Measurements from ENCODE around the gene MPDZ. TPM values are rescaled to one million over a fixed set of nuclear protein-coding genes. Genes with fewer than 3 reads are reported as not detected.

Gene MPDZ
- total RNA-seq, 1 donor from 2014 or later = 88.3 TPM

GRCh38 chr9:13318027-13318426 is 38.5 kb upstream of the MPDZ start:
- no peak for DNase-seq (ENCODE audit: low spot score)
- no peaks in the 10 kb centered on the region for H3F3A ChIP-seq (ENCODE audit: low read depth)
- no peak overlapping the region for H3K4me3 Mint-ChIP-seq
- H3K9ac ChIP-seq = no peak overlapping the region
- H2AFZ ChIP-seq (replicated peaks) = no peak overlapping the region
- no peaks in the 10 kb centered on the region for H3K36me3 Mint-ChIP-seq
- peaks cover 7% of the 10 kb centered on the region for H3K9me3 Mint-ChIP-seq
- H3K79me2 ChIP-seq (ENCODE audit: low read depth) = no peaks in the 10 kb centered on the region
- no peaks in the 10 kb centered on the region for H3K36me3 ChIP-seq
- no peak overlapping the region for H3K27ac ChIP-seq
- no peaks in the 10 kb centered on the region for H3K9me3 ChIP-seq (ENCODE audit: low read depth)
- no peaks in the 10 kb centered on the region for H3K4me1 Mint-ChIP-seq
- H3K4me3 ChIP-seq = no peak overlapping the region
- no peak overlapping the region for H3K4me2 ChIP-seq
- H3K27me3 ChIP-seq = no peaks in the 10 kb centered on the region
- no peaks in the 10 kb centered on the region for H3K27me3 Mint-ChIP-seq (ENCODE audit: insufficient read depth, low read depth)
- H4K20me1 ChIP-seq (ENCODE audit: low read depth) = no peaks in the 10 kb centered on the region
- H3K4me1 ChIP-seq = no peaks in the 10 kb centered on the region
- H3K27ac Mint-ChIP-seq = no peak overlapping the region
- TF ChIP-seq EZH2 (IDR thresholded peaks at IDR 0.05) (no peak), EZH2phosphoT487 (IDR thresholded peaks at IDR 0.05) (no peak)
- TF ChIP-seq, protein P1, sequence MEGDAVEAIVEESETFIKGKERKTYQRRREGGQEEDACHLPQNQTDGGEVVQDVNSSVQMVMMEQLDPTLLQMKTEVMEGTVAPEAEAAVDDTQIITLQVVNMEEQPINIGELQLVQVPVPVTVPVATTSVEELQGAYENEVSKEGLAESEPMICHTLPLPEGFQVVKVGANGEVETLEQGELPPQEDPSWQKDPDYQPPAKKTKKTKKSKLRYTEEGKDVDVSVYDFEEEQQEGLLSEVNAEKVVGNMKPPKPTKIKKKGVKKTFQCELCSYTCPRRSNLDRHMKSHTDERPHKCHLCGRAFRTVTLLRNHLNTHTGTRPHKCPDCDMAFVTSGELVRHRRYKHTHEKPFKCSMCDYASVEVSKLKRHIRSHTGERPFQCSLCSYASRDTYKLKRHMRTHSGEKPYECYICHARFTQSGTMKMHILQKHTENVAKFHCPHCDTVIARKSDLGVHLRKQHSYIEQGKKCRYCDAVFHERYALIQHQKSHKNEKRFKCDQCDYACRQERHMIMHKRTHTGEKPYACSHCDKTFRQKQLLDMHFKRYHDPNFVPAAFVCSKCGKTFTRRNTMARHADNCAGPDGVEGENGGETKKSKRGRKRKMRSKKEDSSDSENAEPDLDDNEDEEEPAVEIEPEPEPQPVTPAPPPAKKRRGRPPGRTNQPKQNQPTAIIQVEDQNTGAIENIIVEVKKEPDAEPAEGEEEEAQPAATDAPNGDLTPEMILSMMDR (IDR thresholded peaks at IDR 0.05) = no peak

DNA sequence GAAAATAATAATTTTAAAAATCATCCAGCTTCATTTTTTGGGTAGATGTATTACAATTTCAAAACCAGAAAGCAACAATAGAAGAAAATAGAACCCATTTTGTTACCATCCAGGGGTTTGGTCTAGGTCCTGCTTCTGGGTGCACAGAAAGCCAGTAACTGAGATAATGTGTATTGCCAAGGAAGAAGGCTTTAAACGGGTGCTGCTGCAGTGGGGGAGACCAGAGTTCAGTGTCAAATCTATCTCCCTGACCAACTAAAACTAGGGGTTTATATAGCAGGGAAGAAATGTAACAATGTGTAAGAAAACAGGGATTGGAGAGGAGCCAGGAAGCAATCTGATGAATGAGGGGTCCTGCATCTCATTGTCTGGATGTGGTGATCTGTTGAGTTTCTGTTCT is 17.5 kb upstream of the MPDZ start:
- Histone ChIP-seq H4K20me1 (ENCODE audit: low read depth) (no peaks in the 10 kb centered on the region), H2AFZ (replicated peaks) (no peak overlapping the region), H3K4me1 (no peaks in the 10 kb centered on the region), H3K36me3 (no peaks in the 10 kb centered on the region), H3K4me2 (no peak overlapping the region), H3K4me3 (no peak overlapping the region), H3K9me3 (ENCODE audit: low read depth) (no peaks in the 10 kb centered on the region), H3F3A (ENCODE audit: low read depth) (no peaks in the 10 kb centered on the region), H3K27me3 (no peaks in the 10 kb centered on the region), H3K9ac (no peak overlapping the region), H3K27ac (no peak overlapping the region), H3K79me2 (ENCODE audit: low read depth) (no peaks in the 10 kb centered on the region)
- H3K27ac Mint-ChIP-seq = no peak overlapping the region
- H3K9me3 Mint-ChIP-seq = peaks cover 15% of the 10 kb centered on the region
- peaks cover 2% of the 10 kb centered on the region for H3K27me3 Mint-ChIP-seq (ENCODE audit: insufficient read depth, low read depth)
- H3K4me3 Mint-ChIP-seq = no peak overlapping the region
- H3K4me1 Mint-ChIP-seq = peaks cover 4% of the 10 kb centered on the region
- TF ChIP-seq EZH2phosphoT487 (IDR thresholded peaks at IDR 0.05) (no peak), EZH2 (IDR thresholded peaks at IDR 0.05) (no peak)
- TF ChIP-seq, protein P1 (IDR thresholded peaks at IDR 0.05) = no peak
- DNase-seq (ENCODE audit: low spot score) = no peak
- H3K36me3 Mint-ChIP-seq = peaks cover 2% of the 10 kb centered on the region

DNA sequence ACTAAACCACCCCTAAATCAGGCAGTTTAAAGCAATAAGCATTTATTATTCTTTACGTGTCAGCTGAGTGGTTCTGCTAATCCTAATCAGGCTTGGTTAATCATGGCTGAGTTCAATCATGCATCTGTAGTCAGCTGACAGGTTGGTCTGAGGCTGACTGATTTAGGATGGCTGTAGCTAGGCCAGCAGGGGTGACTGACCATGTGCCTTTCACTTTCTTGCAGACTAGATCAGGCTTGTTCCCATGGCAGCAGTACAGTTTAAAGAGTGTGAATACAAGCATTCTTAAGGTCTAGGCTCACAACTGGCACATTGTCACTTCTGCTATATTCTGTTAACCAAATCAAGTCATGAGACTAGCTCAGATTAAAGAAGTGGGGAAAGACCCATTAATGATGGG is 16.1 kb upstream of the MPDZ start:
- no peak overlapping the region for H3K4me3 Mint-ChIP-seq
- H3K9me3 Mint-ChIP-seq = peaks cover 15% of the 10 kb centered on the region
- Histone ChIP-seq H3K4me3 (no peak overlapping the region), H3K79me2 (ENCODE audit: low read depth) (no peaks in the 10 kb centered on the region), H3K4me1 (no peaks in the 10 kb centered on the region), H3K4me2 (no peak overlapping the region), H3K27ac (no peak overlapping the region), H2AFZ (replicated peaks) (no peak overlapping the region), H3F3A (ENCODE audit: low read depth) (no peaks in the 10 kb centered on the region), H4K20me1 (ENCODE audit: low read depth) (no peaks in the 10 kb centered on the region), H3K9me3 (ENCODE audit: low read depth) (no peaks in the 10 kb centered on the region), H3K27me3 (no peaks in the 10 kb centered on the region), H3K36me3 (no peaks in the 10 kb centered on the region), H3K9ac (no peak overlapping the region)
- DNase-seq (ENCODE audit: low spot score) = peak; percentile 47
- H3K27ac Mint-ChIP-seq = no peak overlapping the region
- H3K4me1 Mint-ChIP-seq = peaks cover 4% of the 10 kb centered on the region
- no peaks in the 10 kb centered on the region for H3K27me3 Mint-ChIP-seq (ENCODE audit: insufficient read depth, low read depth)
- H3K36me3 Mint-ChIP-seq = peaks cover 2% of the 10 kb centered on the region
- TF ChIP-seq EZH2 (IDR thresholded peaks at IDR 0.05) (no peak), EZH2phosphoT487 (IDR thresholded peaks at IDR 0.05) (no peak)
- TF ChIP-seq, protein P1 (IDR thresholded peaks at IDR 0.05) = no peak

Measured in neural progenitor cell (in vitro differentiated cells).